IMR-90 (cell line): ENCODE measurements around the gene SPTLC1. TPM values are rescaled to one million over a fixed set of nuclear protein-coding genes. Genes with fewer than 3 reads are reported as not detected.

ENCODE experiments used
- ATAC-seq: fragments of 200-7000 bp; cut with Tn5 transposase; 2 replicates; pipeline ENCODE4 v1.9.1; 2020; ENCODE audit warnings: low read depth, mild to moderate bottlenecking, moderate library complexity
- BruUV-seq: library from RNA; stranded (reverse); fragments of 400-500 nt; replicated peaks from 2 replicates; lab custom pipeline; 2021; lab: Mats Ljungman, UMichigan
- CTCF ChIA-PET: fragments of 300-600 bp; formaldehyde crosslinking; extraction: SDS; loops from one replicate; lab custom pipeline; 2021; ENCODE audit warnings: antibody characterized with exemption; lab: Yijun Ruan, JAX
- POLR2A ChIA-PET: fragments of 300-600 bp; sonication (Branson Sonifier 250); formaldehyde crosslinking; loops from one replicate; lab custom pipeline; 2022; ENCODE audit warnings: antibody characterized with exemption; ENCODE audit not compliant: unreplicated experiment; lab: Charles Lee
- DNase-seq: peaks from one replicate; pipeline ENCODE4 v3.0.0; 2013
- H2AFZ ChIP-seq: replicated peaks from 2 replicates; pipeline ENCODE3; 2013; ENCODE audit warnings: low read length, mild to moderate bottlenecking; ENCODE audit not compliant: poor library complexity
- H2AK5ac ChIP-seq: 2 replicates; pipeline ENCODE4 v1.6.1; 2013; ENCODE audit warnings: low read depth, low read length, inconsistent platforms
- H2AK9ac ChIP-seq: replicated peaks from 2 replicates; pipeline ENCODE3; 2013; ENCODE audit warnings: mild to moderate bottlenecking, low read depth, low read length, moderate library complexity; ENCODE audit not compliant: poor library complexity
- H2BK120ac ChIP-seq: 2 replicates; pipeline ENCODE4 v1.6.1; 2013; ENCODE audit warnings: low read depth, low read length, inconsistent platforms
- H2BK15ac ChIP-seq: 3 replicates; pipeline ENCODE4 v1.6.1; 2013; ENCODE audit warnings: low read depth, low read length, inconsistent platforms
- H2BK20ac ChIP-seq: 2 replicates; pipeline ENCODE4 v1.6.1; 2013; ENCODE audit warnings: low read depth, mild to moderate bottlenecking, inconsistent platforms, low read length, moderate library complexity
- H2BK5ac ChIP-seq: 2 replicates; pipeline ENCODE4 v1.6.1; 2013; ENCODE audit warnings: mild to moderate bottlenecking, low read depth, low read length, inconsistent platforms; ENCODE audit not compliant: poor library complexity, severe bottlenecking
- H3K14ac ChIP-seq: replicated peaks from 2 replicates; pipeline ENCODE4 v1.6.1; 2013; ENCODE audit warnings: low read depth, low read length, inconsistent platforms
- H3K18ac ChIP-seq: 2 replicates; pipeline ENCODE4 v1.6.1; 2013; ENCODE audit warnings: low read depth, low read length, control low read depth
- H3K23ac ChIP-seq: 2 replicates; pipeline ENCODE4 v1.6.1; 2013; ENCODE audit warnings: low read depth, low read length, inconsistent platforms
- H3K27ac ChIP-seq: 2 replicates; pipeline ENCODE4 v1.5.1; 2013; ENCODE audit warnings: mild to moderate bottlenecking, control low read depth, low read length; ENCODE audit not compliant: insufficient read depth
- H3K27me3 ChIP-seq: 2 replicates; pipeline ENCODE4 v1.6.1; 2013; ENCODE audit warnings: low read length; ENCODE audit not compliant: control insufficient read depth, insufficient read depth
- H3K36me3 ChIP-seq: 2 replicates; pipeline ENCODE4 v1.6.1; 2013; ENCODE audit warnings: low read length, mixed read lengths; ENCODE audit not compliant: control insufficient read depth, insufficient read depth
- H3K4ac ChIP-seq: 2 replicates; pipeline ENCODE4 v1.6.1; 2013; ENCODE audit warnings: low read depth, low read length, inconsistent platforms
- H3K4me1 ChIP-seq: 2 replicates; pipeline ENCODE4 v1.6.1; 2013; ENCODE audit warnings: low read length, mixed read lengths; ENCODE audit not compliant: control insufficient read depth, insufficient read depth
- H3K4me2 ChIP-seq: 2 replicates; pipeline ENCODE4 v1.6.1; 2013; ENCODE audit warnings: low read depth, mild to moderate bottlenecking, control low read depth, low read length, moderate library complexity
- H3K4me3 ChIP-seq: 2 replicates; pipeline ENCODE4 v1.5.1; 2013; ENCODE audit warnings: low read depth, mild to moderate bottlenecking, control low read depth, low read length, moderate library complexity; ENCODE audit not compliant: insufficient read depth
- H3K56ac ChIP-seq: 2 replicates; pipeline ENCODE4 v1.6.1; 2013; ENCODE audit warnings: low read length, inconsistent platforms; ENCODE audit not compliant: insufficient read depth; ENCODE audit errors: extremely low read depth
- H3K79me1 ChIP-seq, 2 experiments: 2 replicates each; pipeline ENCODE4 v1.6.1; 2013; ENCODE audit warnings: low read length in 2 of 2, inconsistent platforms in 1 of 2, low read depth in 1 of 2
- H3K9ac ChIP-seq: 2 replicates; pipeline ENCODE4 v1.6.1; 2013; ENCODE audit warnings: low read depth, low read length, control low read depth
- H3K9me1 ChIP-seq: 2 replicates; pipeline ENCODE4 v1.6.1; 2013; ENCODE audit warnings: low read length, inconsistent platforms; ENCODE audit not compliant: insufficient read depth
- H3K9me3 ChIP-seq: 2 replicates; pipeline ENCODE4 v1.6.1; 2013; ENCODE audit warnings: low read length; ENCODE audit not compliant: control insufficient read depth, insufficient read depth
- H4K20me1 ChIP-seq: 2 replicates; pipeline ENCODE4 v1.6.1; 2013; ENCODE audit warnings: low read length, inconsistent platforms; ENCODE audit not compliant: insufficient read depth
- H4K5ac ChIP-seq: 2 replicates; pipeline ENCODE4 v1.6.1; 2013; ENCODE audit warnings: mild to moderate bottlenecking, low read depth, low read length, control low read depth
- H4K8ac ChIP-seq, 2 experiments: 2 replicates each; pipeline ENCODE4 v1.6.1; 2013; ENCODE audit warnings: low read depth in 2 of 2, low read length in 2 of 2, control low read depth in 1 of 2, inconsistent platforms in 1 of 2
- H4K91ac ChIP-seq: 2 replicates; pipeline ENCODE4 v1.6.1; 2013; ENCODE audit warnings: low read depth, low read length, inconsistent platforms; ENCODE audit not compliant: insufficient read depth
- BHLHE40 ChIP-seq: fragments of 150-350 bp; IDR thresholded peaks from 2 replicates; pipeline ENCODE4 v1.6.1; 2016; ENCODE audit warnings: mild to moderate bottlenecking, low read depth, low read length
- CHD1 ChIP-seq: IDR thresholded peaks from 2 replicates; pipeline ENCODE4 v1.6.1; 2012; ENCODE audit warnings: low read depth, low read length, improper control_type of control experiment
- MAFK ChIP-seq: IDR thresholded peaks from 2 replicates; pipeline ENCODE4 v1.6.1; 2012; ENCODE audit warnings: low read depth, low read length, improper control_type of control experiment
- MAZ ChIP-seq: IDR thresholded peaks from 2 replicates; pipeline ENCODE4 v1.6.1; 2012; ENCODE audit warnings: low read depth, mild to moderate bottlenecking, low read length, improper control_type of control experiment, moderate library complexity, borderline replicate concordance
- MXI1 ChIP-seq: IDR thresholded peaks from 2 replicates; pipeline ENCODE4 v1.6.1; 2012; ENCODE audit warnings: low read depth, mild to moderate bottlenecking, low read length, moderate library complexity, borderline replicate concordance
- WGBS, 2 experiments: methylation state at CpG; one replicate each; pipeline versions ENCODE4 v1.1.5 to v1.1.7; 2013; ENCODE audit warnings: missing lambda C conversion rate in 2 of 2; ENCODE audit not compliant: insufficient read length in 1 of 2; ENCODE audit errors: extremely low coverage in 2 of 2; 5-methylcytosine and 5-hydroxymethylcytosine counted together
- dilution Hi-C: fragments of 300-500 bp; cut with HindIII; formaldehyde crosslinking; loops from one replicate; pipeline ENCODE4 v1.14.3; 2018; ENCODE audit warnings: low sequenced_read_pairs; ENCODE audit not compliant: unreplicated experiment
- in situ Hi-C: fragments of 300-500 bp; cut with MboI; formaldehyde crosslinking; loops from 3 replicates; pipeline ENCODE4 v1.14.3; 2019; ENCODE audit warnings: low sequenced_read_pairs, inconsistent platforms, mixed read lengths
- intact Hi-C: fragments of 100-400 bp; cut with micrococcal nuclease; formaldehyde crosslinking; loops from 2 replicates; pipeline ENCODE4 v1.10.0; 2022
- polyA plus RNA-seq, 3 experiments: library from polyadenylated mRNA; depleted of rRNA; stranded (reverse); fragments of >200 nt; gene quantifications; 2 replicates each; pipeline ENCODE4 v1.2.3, GENCODE V29; 2012; ENCODE audit warnings: low replicate concordance in 1 of 3
- total RNA-seq: library from RNA; depleted of rRNA; stranded (reverse); fragments of >200 nt; gene quantifications from 2 replicates; pipeline ENCODE4 v1.2.3, GENCODE V29; 2012

The SPTLC1 gene
- total and polyA plus RNA-seq, 2 of the 4 experiments (the other 2 are of a cell fraction) = 65.7 to 92.7 TPM

GRCh38 chr9:91991721-91992341 is 123.4 kb downstream of the SPTLC1 start:
- Histone ChIP-seq H3K56ac (no peak overlapping the region), H2AK9ac (no peak overlapping the region), H2BK120ac (no peak overlapping the region), H2AK5ac (no peak overlapping the region), H2BK15ac (peak overlapping the region; percentile 13; the same call in 1 of the 3 replicates), H3K4ac (no peak overlapping the region), H3K14ac (no peak overlapping the region), H4K91ac (no peak overlapping the region), H3K4me1 (peaks cover 2% of the 10 kb centered on the region; the same call in 1 of the 2 replicates), H2BK20ac (no peak overlapping the region), H2BK5ac (no peak overlapping the region), H3K9me3 (no peaks in the 10 kb centered on the region), H3K9ac (no peak overlapping the region), H3K27me3 (peaks cover 16% of the 10 kb centered on the region), H3K79me1 (no peaks in the 10 kb centered on the region), H4K5ac (no peak overlapping the region), H3K23ac (no peak overlapping the region), H4K20me1 (no peaks in the 10 kb centered on the region), H3K4me2 (peak overlapping the region; percentile 40), H2AFZ (peak overlapping the region; percentile 64), H3K18ac (no peak overlapping the region), H3K9me1 (no peaks in the 10 kb centered on the region; the same call in 1 of the 2 replicates), H3K36me3 (no peaks in the 10 kb centered on the region), H3K4me3 (no peak overlapping the region), H4K8ac (no peak overlapping the region), H3K27ac (no peak overlapping the region)
- no peak for DNase-seq
- ATAC-seq = no peak; the same call in 1 of the 2 replicates
- intact Hi-C loops (no loop called here), in situ Hi-C loops (no loop called here), dilution Hi-C loops (no loop called here)
- no TSS peak for BruUV-seq
- 20% methylated on average over 12 of the region's 20 CpGs; no CpG with 5 or more reads in 1 of the 2 experiments for WGBS, 2 experiments
- CTCF ChIA-PET = interaction anchor here (0.6 to 1.2 kb wide), 2 partner anchors 15 to 55 kb away, joined by 3 to 8 read pairs; no protein-coding TSS in a partner anchor
- POLR2A ChIA-PET = interaction anchor here (0.6 to 0.7 kb wide), 2 partner anchors 10 to 623 kb away, joined by 3 to 17 read pairs; no protein-coding TSS in a partner anchor
- TF ChIP-seq MAFK (no peak), CHD1 (no peak), MAZ (no peak), MXI1 (no peak), BHLHE40 (0 out of 2 replicates have a peak, but pooled peaks have one; percentile 16)
